Natural killer cell (primary cell): ENCODE measurements around the gene PLEKHA7. TPM values are rescaled to one million over a fixed set of nuclear protein-coding genes. Genes with fewer than 3 reads are reported as not detected.

Experiments used
- ATAC-seq, 3 donors: fragments of 150-1000 bp in 2 of 3; fragments of 200-7000 bp in 1 of 3; cut with Tn5 transposase; 1 replicate in 1 of 3; 2 replicates in 2 of 3; pipeline ENCODE4 v1.10.0; 2021; ENCODE audit warnings: mild to moderate bottlenecking in 2 of 3, moderate library complexity in 2 of 3
- DNase-seq, 2 donors: peaks; one replicate each; pipeline versions ENCODE4 v3.0.0 to v3.0.0-alpha.2; 2013 to 2021; ENCODE audit warnings: mixed read lengths in 1 of 2
- H3K27ac ChIP-seq: one replicate; pipeline ENCODE4 v1.5.1; 2013; ENCODE audit warnings: mild to moderate bottlenecking, low read length
- H3K27me3 ChIP-seq: one replicate; pipeline ENCODE4 v1.6.1; 2013; ENCODE audit warnings: low read length; ENCODE audit not compliant: control insufficient read depth, insufficient read depth
- H3K36me3 ChIP-seq: one replicate; pipeline ENCODE4 v1.6.1; 2013; ENCODE audit warnings: low read length; ENCODE audit not compliant: control insufficient read depth, insufficient read depth
- H3K4me1 ChIP-seq: one replicate; pipeline ENCODE4 v1.6.1; 2013; ENCODE audit warnings: low read length; ENCODE audit not compliant: control insufficient read depth, insufficient read depth
- H3K4me3 ChIP-seq: one replicate; pipeline ENCODE4 v1.5.1; 2013; ENCODE audit warnings: low read length
- H3K9me3 ChIP-seq: one replicate; pipeline ENCODE4 v1.6.1; 2013; ENCODE audit warnings: low read length; ENCODE audit not compliant: control insufficient read depth, insufficient read depth
- H3K27ac Mint-ChIP-seq, 2 donors: one replicate each; pipeline ENCODE4 v1.8.0; 2022; ENCODE audit warnings: mild to moderate bottlenecking in 2 of 2, mixed read lengths in 2 of 2, moderate library complexity in 1 of 2
- H3K27me3 Mint-ChIP-seq, 2 donors: one replicate each; pipeline ENCODE4 v1.8.0; 2022; ENCODE audit warnings: low read depth in 2 of 2, mixed read lengths in 2 of 2
- H3K36me3 Mint-ChIP-seq: one replicate; pipeline ENCODE4 v1.8.0; 2022; ENCODE audit warnings: mixed read lengths
- H3K4me1 Mint-ChIP-seq, 2 donors: one replicate each; pipeline ENCODE4 v1.8.0; 2022; ENCODE audit warnings: mixed read lengths in 2 of 2
- H3K4me3 Mint-ChIP-seq: one replicate; pipeline ENCODE4 v1.8.0; 2022; ENCODE audit warnings: mild to moderate bottlenecking, moderate library complexity, mixed read lengths
- H3K9me3 Mint-ChIP-seq, 2 donors: one replicate each; pipeline ENCODE4 v1.8.0; 2022; ENCODE audit warnings: mixed read lengths in 2 of 2
- CTCF ChIP-seq: fragments of 200-600 bp; IDR thresholded peaks from one replicate; pipeline ENCODE4 v1.8.0; 2022; ENCODE audit warnings: antibody characterized with exemption
- WGBS: methylation state at CpG from one replicate; pipeline ENCODE4 v1.1.7; 2013; ENCODE audit warnings: missing lambda C conversion rate; ENCODE audit not compliant: insufficient coverage; 5-methylcytosine and 5-hydroxymethylcytosine counted together
- intact Hi-C: fragments of 100-400 bp; cut with micrococcal nuclease; formaldehyde crosslinking; loops from one replicate; pipeline ENCODE4 v1.14.2; 2022
- total RNA-seq, 4 donors: library from RNA; stranded (reverse); fragments of 120-200 nt in 1 of 4; gene quantifications; one replicate each; pipeline versions ENCODE4 v1.2.3 to v1.2.4, GENCODE V29; 2013 to 2022

PLEKHA7 gene
- total RNA-seq, 3 donors from 2014 or later (not counting 1 experiment from before 2014, with no cell fraction given), result 1.00 to 2.5 (median 1.3) TPM

GRCh38 chr11:16741473-16741872, 272.7 kb downstream of the PLEKHA7 start:
- H3K27me3 Mint-ChIP-seq, result no peaks in the 10 kb centered on the region
- no peak for DNase-seq
- peaks cover 21% of the 10 kb centered on the region for H3K4me1 ChIP-seq

GRCh38 chr11:16738947-16739815, 275.0 kb downstream of the PLEKHA7 start:
- intact Hi-C loops, result loop anchor here (1.0 to 5.0 kb wide), 2 partner anchors 338 to 538 kb away; partner anchors contain the start of genes NUCB2 and RPS13
- H3K4me3 ChIP-seq, result peak overlapping the region; percentile 79
- no peaks in the 10 kb centered on the region for H3K27me3 ChIP-seq
- TF ChIP-seq CTCF, result no peak
- ATAC-seq, result peak in 2 of 3 donors; percentile 2 to 4
- peak in 1 of 2 donors; percentile 53 for DNase-seq
- H3K4me1 ChIP-seq, result peaks cover 21% of the 10 kb centered on the region
- H3K36me3 ChIP-seq, result peaks cover 8% of the 10 kb centered on the region
- Mint-ChIP-seq H3K9me3 (no peaks in the 10 kb centered on the region), H3K4me3 (no peak overlapping the region), H3K4me1 (peaks cover 15 to 22% of the 10 kb centered on the region in 2 donors), H3K27me3 (no peaks in the 10 kb centered on the region), H3K36me3 (no peaks in the 10 kb centered on the region), H3K27ac (no peak overlapping the region)
- 5% methylated on average over 32 of the region's 32 CpGs for WGBS
- H3K9me3 ChIP-seq, result no peaks in the 10 kb centered on the region
- H3K27ac ChIP-seq, result peak overlapping the region; percentile 94

More at GRCh38 chr11:16741473-16741872, 272.7 kb downstream of the PLEKHA7 start:
- Histone ChIP-seq H3K36me3 (peaks cover 30% of the 10 kb centered on the region), H3K4me3 (no peak overlapping the region), H3K27ac (no peak overlapping the region), H3K27me3 (no peaks in the 10 kb centered on the region), H3K9me3 (no peaks in the 10 kb centered on the region)
- H3K4me1 Mint-ChIP-seq, result peaks cover 37 to 45% of the 10 kb centered on the region in 2 donors
- 68% methylated on average over 4 of the region's 4 CpGs for WGBS
- H3K4me3 Mint-ChIP-seq, result peak overlapping the region; percentile 51
- intact Hi-C loops, result no loop called here
- no peaks in the 10 kb centered on the region for H3K9me3 Mint-ChIP-seq
- ATAC-seq, result no peak
- no peak for TF ChIP-seq CTCF
- H3K27ac Mint-ChIP-seq, result peak overlapping the region; percentile 58 to 77
- H3K36me3 Mint-ChIP-seq, result peaks cover 6% of the 10 kb centered on the region

DNA sequence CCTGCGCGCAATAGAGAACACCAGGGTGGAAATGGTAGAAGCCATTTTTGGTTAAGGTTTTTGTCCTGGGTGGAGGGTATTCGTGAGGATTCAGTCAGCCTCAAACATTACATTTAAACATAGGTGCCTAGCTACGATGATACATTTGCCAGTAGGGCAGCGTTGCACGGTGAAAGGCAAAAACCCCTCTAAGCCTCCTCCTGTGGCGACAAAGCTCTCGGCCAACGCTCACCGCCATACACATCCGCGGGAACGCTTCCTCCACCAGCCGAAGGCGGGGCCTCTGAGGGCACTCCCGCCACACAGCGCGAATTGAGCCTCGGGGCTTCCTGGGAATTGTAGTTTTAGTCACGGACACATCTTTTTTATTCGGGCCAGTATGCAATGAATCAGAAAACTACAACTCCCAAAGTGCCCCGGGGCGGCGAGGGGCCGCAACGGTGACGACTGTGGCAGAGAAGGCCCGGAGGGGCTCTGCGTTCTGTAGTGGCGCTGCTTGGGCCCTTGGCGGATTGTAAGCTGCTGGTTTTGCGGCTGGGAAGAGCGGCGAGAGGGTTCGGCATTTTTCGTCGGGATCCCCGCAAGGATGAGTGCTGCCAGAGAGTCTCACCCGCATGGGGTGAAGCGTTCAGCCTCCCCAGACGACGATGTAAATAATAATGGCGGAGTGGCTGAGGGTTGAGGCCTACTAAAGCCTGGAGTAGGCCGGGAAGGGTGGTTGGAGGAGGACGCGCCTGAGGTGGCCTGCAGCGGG, 275.8 kb downstream of the PLEKHA7 start, which contains the start of gene C11orf58:
Gene C11orf58, plus strand, starts transcription at position 455 of the 754 bp plus-strand sequence. Its CDS starts 132 bp downstream, at position 587.
- under 1% methylated on average over 44 of the region's 47 CpGs for WGBS
- H3K27me3 Mint-ChIP-seq, result no peaks in the 10 kb centered on the region
- intact Hi-C loops, result loop anchor here (1.0 to 5.0 kb wide), 2 partner anchors 339 to 539 kb away; partner anchors contain the start of genes NUCB2 and RPS13
- H3K36me3 Mint-ChIP-seq, result no peaks in the 10 kb centered on the region
- H3K27me3 ChIP-seq, result no peaks in the 10 kb centered on the region
- no peak for TF ChIP-seq CTCF
- H3K9me3 ChIP-seq, result no peaks in the 10 kb centered on the region
- H3K4me3 ChIP-seq, result peak within 1 kb of the TSS; percentile 79
- peak; percentile 94 to 97 for DNase-seq
- peaks cover 21% of the 10 kb centered on the region for H3K4me1 ChIP-seq
- peak within 1 kb of the TSS; percentile 94 for H3K27ac ChIP-seq
- peaks cover 13 to 18% of the 10 kb centered on the region in 2 donors for H3K4me1 Mint-ChIP-seq
- H3K36me3 ChIP-seq, result peaks cover 6% of the 10 kb centered on the region
- H3K9me3 Mint-ChIP-seq, result no peaks in the 10 kb centered on the region
- ATAC-seq, result peak; percentile 94 to 99 (median 94)
- no peak within 1 kb of the TSS for H3K27ac Mint-ChIP-seq
- H3K4me3 Mint-ChIP-seq, result peak within 1 kb of the TSS; percentile 72
